HG03442 (cell line): ENCODE data around the gene RNF126.
"Not testable (repeated sequence)": the region's sequence is repeated elsewhere in the genome, so short reads cannot be mapped to it uniquely, and the experiment has no call there.

Experiments
- ATAC-seq: cut with Tn5 transposase; IDR thresholded peaks from one replicate; pipeline ENCODE4 v1.9.1; 2021; ENCODE audit warnings: mild to moderate bottlenecking, moderate library complexity; ENCODE audit not compliant: unreplicated experiment

The RNF126 gene

DNA sequence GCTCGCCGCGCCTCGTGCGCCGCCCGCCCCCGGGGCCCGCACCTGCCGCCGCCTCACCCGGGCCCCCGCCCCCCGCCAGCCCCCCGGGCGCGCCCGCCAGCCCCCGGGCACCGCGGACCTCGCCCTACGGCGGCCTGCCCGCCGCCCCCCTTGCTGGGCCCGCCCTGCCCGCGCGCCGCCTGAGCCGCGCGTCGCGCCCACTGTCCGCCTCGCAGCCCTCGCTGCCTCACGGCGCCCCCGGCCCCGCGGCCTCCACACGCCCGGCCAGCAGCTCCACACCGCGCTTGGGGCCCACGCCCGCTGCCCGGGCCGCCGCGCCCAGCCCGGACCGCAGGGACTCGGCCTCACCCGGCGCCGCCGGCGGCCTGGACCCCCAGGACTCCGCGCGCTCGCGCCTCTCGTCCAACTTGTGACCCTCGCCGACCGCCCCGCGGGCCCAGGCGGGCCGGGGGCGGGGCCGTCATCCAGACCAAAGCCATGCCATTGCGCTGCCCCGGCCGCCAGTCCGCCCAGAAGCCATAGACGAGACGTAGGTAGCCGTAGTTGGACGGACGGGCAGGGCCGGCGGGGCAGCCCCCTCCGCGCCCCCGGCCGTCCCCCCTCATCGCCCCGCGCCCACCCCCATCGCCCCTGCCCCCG, 46.8 kb downstream of the RNF126 start:
- ATAC-seq: no peak

DNA sequence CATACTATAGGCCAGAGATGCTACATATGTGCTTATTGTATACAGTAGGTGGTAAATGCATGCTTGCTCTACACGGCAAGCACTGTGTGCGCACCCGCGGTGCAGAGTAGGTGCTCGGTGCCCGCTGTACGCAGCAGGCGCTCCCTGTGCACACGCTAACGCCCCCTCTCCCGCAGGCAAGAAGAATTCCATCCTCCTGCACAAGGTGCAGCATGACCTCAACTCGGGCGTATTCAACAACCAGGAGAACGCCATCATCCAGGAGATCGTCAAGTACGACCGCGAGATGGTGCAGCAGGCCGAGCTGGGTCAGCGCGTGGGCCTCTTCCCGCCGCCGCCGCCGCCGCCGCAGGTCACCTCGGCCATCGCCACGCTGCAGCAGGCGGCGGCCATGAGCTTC, 47.4 kb downstream of the RNF126 start:
- no peak for ATAC-seq

DNA sequence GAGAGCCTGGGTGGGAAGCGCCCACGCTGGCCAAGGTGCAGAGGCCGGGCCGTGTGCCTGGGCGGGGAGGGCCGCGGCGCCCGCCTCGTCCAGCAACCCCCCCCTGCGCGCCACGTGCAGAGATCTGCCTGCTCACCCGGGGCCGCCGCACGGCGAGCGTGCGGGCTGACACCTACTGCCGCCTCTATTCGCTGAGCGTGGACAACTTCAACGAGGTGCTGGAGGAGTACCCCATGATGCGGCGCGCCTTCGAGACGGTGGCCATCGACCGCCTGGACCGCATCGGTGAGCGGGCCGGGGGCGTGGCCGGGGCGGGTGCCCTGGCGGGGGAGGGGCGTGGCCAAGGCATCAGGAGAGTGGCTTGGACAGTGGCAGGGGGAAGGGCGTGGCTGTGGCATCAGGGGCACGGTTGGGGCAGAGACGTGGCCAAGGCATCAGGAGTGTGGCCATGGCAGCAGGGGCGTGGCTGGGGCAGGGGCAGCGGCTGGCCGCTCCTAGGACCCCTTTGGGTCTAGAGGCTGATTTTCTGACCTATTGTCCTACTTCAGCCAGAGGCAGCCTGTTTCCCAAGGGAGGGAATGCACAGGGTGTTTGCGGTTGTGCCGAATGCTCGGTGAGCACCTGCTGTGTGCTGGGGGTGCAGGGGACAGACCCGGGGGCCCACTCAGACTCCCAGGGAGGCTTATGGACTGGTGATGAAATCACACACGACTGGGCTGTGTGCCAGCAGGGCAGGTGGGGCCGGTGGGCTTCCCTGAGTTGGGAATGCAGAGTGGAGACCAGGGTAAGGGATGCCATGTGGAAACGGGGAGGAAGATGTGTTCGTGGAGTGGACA, 49.1 kb downstream of the RNF126 start:
- ATAC-seq: no peak

DNA sequence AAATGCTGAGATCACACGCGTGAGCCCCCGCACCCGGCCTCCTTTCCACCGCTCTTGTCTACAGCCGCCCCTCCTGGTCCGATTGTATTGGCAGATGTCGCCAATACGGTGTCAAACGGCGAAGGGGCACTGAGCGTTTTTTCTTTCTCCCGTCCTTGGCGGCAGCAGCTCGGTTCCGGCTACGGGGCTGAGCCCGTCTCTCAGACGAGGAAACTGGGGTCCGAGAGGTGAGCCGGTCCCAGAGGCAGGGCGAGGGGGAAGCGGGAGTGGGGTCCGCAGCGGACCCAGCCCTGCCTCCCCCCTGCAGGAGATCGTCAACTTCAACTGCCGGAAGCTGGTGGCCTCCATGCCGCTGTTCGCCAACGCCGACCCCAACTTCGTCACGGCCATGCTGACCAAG, 50.1 kb downstream of the RNF126 start:
- ATAC-seq: no peak

DNA sequence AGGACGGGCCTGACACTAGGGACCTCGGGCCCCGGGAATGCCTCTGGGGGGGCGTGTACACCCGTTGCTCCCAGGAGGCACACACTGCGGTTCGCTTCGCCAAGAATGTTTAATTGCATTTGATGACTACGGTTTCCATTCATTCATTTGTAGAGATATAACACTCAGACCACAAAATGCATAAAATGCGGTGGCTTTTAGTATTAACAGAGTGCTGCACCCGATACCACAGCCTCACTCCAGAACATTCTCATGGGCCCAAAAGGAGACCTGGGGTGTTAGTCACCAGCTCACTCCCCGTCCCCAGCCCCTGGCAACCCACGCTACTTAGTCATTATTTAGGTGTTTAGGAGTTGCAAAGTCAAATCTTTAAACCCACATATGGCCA, 51.5 kb downstream of the RNF126 start:
- ATAC-seq: no peak

DNA sequence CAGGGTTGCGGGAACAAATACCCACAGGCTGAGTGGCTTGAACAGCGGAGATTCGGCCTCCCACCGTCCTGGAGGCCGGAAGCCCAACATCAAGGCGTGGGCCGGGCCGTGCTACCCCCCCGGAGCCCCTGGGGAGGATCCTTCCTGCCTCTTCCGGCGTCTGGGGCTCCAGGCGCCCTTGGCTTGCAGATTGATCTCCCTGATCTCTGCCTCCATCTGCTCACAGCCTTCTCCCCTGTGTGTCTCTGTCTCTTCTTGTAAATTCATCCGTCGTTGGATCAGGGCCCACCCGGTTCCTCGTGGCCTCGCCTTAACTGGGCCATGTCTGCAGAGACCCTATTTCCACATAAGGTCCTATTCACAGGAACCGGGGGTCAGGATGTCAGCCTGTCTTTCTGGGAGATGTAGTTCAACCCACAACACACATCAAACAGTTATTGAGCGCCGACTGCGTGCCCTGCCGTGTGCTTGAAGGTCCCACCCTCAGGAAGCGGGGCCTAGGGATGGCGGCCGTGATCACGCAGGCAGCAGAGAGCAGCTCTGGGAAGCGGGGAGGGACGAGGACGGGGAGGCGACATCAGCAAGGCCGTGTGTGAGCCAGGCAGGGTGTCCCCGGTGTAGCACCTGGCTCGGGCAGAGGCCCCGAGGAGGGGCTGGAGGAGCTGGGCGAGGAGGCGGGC, 52.1 kb downstream of the RNF126 start:
- ATAC-seq: no peak

DNA sequence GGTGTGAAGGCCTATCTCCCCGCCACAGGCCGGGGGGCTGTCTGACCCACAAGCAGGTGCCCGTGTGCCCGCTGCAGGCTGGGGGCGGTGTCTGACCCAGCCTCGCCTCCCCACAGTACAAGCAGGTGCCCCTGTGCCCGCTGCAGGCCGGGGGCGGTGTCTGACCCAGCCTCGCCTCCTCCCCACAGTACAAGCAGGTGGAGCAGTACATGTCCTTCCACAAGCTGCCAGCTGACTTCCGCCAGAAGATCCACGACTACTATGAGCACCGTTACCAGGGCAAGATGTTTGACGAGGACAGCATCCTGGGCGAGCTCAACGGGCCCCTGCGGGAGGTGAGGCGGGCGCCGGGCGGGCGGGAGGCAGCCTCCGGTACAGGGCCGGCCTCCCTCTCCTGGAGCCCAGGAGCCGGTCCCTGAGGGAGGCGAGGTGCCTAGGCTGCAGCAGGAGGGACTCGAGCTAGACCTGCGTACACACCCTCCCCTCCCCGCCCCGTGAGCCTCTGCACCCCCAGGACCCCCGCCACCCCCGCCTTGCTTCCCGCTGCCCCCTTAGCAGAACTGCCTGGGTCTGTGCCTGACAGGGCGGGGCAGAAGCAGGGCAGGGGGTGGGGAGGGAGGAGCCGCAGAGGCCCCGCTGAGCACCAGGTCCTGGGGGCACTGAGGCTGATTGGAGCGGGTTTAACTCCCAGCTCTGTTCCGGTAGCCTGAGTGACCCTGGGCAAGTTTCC, 52.8 kb downstream of the RNF126 start:
- no peak for ATAC-seq

DNA sequence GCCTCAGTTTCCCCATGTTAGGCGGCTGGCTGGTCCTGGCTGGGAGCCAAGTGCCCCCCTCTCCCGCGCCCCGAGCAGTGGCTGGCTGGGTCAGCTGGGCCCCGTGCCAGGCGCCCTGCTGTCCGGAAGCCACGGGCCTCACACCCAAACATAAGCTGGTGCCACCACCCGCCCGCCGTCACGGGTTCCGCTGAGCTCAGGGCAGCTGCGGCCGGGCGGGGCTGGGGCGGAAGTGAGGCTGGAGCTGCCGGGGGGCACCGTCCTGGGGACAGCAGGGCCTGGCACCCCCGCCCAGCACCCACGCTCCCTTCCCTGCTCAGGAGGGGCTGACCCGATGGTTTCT, 54.0 kb downstream of the RNF126 start:
- ATAC-seq: no peak

DNA sequence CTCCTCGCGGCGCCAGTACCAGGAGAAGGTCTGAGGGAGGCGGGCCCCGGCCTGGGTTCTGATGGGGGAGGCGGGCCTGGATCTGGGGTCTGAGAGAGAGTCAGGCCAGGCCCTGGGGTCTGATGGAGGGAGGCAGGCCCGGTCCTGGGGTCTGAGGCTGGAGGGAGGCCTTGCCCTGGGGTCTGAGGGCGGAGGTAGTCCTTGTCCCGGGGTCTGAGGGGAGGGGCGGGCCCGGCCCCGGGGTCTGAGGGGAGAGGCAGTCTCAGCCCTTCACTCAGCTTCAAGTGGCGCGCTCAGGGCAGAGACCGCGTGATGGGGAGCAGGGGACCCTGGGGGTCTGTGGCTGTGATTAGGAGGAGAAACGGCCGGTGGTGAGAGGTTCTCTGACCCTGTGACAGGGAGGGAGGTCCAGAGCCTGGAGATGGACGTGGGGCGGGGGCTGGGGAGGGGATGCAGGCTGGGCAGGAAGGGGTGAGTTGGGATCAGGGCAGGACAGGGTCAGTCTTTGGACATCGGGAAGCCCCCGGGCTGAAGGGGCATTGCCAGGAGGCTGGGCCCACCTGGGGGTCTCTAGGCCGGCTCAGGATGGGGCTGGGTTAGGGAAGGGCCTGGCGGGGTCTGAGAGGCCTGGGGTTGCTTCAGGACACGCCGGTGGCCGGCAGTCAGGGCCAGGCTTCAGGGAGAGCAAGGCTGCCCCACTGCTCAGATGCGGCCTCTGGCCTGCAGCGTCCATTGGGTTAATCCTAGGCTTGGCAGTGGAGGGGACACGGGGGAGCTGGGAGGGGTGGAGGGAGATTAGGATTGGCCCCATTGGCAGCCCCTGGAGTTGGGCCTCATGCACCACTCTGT, 54.6 kb downstream of the RNF126 start:
- ATAC-seq: no peak

DNA sequence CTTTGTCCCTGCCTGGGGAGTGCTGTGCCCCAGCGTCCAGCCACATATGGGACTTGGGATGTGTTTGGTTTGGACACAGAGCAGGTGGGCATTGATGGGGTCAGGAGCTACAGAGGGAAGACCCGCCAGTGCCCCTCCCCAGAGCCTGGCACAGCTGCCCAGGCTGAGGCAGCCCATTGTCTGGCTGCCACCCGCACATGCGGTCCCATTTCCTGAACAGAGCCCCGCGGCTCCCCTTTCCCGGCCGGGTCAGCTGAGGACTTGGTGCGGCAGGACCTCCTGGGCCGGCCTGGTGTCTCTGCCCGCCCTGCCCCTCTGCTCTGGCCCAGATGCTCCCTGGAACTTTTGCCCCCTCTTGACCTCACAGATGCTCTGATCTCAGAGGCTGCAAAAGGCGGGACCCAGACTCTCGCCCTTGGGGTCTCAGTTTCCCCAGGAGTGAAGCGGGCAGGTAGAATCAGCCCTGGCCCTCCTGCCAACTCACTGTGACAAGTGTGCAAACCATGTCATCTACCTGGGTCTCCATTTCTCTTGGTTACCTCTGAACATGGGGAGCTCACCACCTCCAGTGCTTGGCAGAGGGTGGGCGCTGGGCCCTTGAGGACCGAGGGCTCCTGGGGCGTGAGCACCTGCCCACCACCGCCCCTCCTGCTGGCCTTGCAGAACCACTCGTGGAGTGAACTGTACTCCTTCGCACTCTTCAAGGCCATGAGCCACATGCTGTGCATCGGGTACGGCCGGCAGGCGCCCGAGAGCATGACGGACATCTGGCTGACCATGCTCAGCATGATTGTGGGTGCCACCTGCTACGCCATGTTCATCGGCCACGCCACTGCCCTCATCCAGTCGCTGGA, 55.5 kb downstream of the RNF126 start:
- ATAC-seq: no peak

DNA sequence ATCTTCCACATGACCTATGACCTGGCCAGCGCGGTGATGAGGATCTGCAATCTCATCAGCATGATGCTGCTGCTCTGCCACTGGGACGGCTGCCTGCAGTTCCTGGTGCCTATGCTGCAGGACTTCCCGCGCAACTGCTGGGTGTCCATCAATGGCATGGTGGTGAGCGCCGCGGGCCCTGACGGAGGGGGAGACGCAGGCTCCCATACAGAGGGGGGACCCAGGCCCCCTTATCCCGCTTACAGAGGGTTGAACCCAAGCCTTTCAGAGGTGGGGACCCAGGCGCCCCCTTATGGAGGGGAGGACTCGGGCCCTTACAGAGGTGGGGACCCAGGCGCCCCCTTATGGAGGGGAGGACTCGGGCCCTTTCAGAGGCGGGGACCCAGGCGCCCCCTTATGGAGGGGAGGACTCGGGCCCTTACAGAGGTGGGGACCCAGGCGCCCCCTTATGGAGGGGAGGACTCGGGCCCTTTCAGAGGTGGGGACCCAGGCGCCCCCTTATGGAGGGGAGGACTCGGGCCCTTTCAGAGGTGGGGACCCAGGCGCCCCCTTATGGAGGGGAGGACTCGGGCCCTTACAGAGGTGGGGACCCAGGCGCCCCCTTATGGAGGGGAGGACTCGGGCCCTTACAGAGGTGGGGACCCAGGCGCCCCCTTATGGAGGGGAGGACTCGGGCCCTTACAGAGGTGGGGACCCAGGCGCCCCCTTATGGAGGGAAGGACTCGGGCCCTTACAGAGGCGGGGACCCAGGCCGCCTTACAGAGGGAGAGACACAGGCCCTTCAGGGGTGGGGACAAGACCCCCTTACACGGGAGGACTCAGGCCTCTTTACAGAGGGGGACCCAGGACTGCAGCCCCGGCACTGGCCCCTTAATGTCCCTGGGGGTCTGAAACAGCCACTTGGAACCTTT, 57.7 kb downstream of the RNF126 start:
- ATAC-seq: not testable (repeated sequence)

DNA sequence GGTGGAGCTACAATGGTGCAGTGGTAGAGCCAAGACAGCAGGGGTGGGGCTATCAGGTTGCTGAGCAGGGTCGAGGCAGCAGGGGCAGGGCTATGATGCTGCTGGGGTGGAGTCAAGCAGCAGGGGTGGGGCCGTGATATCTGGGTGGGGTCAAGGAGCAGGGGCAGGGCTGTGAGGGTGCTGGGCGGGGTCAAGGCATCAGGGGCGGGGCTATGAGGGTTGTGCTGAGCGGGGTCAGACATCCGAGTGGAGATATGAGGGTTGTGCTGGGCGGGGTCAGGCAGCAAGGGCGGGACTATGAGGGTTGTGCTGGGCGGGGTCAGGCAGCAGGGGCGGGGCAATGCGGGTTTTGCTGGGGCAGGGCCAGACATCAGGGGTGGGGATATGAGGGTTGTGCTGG, 58.7 kb downstream of the RNF126 start:
- ATAC-seq: no peak

DNA sequence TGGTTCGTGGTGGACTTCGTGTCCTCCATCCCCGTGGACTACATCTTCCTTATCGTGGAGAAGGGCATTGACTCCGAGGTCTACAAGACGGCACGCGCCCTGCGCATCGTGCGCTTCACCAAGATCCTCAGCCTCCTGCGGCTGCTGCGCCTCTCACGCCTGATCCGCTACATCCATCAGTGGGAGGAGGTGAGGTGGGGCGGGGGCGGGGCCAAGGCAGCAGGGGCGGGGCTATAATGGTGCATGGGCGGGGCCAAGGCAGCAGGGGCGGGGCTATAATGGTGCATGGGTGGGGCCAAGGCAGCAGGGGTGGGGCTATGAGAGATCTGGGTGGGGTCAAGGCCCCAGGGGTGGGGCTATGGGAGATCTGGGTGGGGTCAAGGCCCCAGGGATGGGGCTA, 59.2 kb downstream of the RNF126 start:
- ATAC-seq: not testable (repeated sequence)

DNA sequence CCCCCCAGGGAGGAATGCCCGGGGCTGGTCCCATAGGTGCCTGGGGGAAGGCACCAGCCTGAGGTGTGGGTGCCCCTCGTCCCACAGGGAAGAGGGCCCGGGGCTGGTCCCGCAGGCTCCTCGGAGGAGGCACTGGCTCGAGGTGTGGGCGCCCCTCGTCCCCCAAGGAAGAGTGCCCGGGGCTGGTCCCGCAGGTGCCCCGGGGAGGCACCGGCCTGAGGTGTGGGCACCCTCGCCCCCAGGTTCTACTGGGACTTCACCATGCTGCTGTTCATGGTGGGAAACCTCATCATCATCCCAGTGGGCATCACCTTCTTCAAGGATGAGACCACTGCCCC, 59.7 kb downstream of the RNF126 start:
- not testable (repeated sequence) for ATAC-seq

DNA sequence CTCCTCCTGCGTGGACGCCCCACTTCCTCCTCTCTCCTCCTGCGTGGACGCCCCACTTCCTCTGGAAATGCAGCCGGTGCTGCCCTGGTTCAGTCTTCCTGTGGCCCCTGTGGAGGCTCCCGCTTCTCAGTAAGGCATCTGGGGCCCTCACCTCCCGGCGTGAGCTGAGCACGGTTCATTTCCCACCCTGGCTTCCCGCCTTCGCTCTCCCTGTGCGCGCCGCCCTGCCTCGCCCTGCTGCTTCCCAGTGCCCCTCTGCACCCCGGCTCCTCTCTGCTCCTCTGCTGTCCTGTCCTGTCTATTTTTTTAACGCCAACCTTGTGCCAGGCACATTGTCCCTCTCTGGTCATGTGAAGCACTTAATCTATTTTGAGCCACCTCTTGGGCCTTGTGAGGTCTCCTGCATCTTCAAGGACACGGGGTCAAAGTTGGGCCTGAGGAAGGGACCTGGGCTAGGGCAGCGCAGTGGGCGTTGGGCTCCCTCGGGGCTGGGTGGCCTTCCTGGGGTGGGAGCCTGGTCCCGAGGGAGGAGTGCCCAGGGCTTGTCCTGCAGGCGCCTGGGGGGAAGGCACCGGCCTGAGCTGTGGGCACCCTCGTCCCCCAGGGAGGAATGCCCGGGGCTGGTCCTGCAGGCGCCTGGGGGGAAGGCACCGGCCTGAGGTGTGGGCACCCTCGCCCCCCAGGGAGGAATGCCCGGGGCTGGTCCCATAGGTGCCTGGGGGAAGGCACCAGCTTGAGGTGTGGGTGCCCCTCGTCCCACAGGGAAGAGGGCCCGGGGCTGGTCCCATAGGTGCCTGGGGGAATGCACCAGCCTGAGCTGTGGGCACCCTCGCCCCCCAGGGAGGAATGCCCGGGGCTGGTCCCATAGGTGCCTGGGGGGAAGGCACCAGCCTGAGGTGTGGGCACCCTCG, 60.4 kb downstream of the RNF126 start:
- no peak for ATAC-seq

DNA sequence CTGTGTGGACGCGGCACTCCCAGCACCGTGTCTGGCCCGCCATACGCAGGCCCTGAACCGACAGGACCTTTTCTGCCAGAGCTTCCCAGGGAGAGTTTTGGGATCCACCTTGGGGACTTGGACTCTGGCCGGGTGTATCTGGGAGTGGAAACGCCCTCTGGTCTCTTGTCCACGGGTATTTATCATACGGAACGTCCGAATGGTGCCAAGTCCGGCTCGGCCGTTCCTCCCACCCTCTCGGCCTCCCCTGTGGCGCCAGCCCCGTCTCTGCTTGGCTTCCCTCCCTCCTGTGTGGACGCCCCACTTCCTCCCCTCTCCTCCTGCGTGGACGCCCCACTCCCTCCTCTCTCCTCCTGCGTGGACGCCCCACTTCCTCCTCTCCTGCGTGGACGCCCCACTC, 61.2 kb downstream of the RNF126 start:
- no peak for ATAC-seq

DNA sequence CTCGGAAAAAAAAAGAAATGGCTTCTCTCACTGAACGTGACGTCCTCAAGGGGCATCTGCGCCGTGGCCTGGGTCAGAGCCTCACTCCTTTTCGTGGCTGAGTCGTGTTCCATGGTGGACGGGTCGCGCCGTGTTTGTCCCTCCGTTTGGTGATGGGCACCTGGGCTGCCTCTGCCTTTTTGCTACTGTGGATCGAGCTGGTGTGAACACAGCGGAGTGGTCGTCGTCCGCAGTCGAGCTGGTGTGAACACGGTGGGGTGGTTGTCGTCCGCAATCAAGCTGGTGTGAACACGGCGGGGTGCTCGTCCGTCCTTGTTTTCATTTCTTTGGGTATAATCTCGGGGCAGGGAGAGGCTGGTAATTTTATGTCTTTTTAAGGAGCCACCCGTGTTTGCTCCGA, 61.7 kb downstream of the RNF126 start:
- ATAC-seq: no peak
